Endothelial cell of umbilical vein (primary cell): ENCODE measurements around the gene OLFML2A. TPM values are rescaled to one million over a fixed set of nuclear protein-coding genes. Genes with fewer than 3 reads are reported as not detected.

Source experiments
- BruUV-seq: library from RNA; stranded (reverse); fragments of 400-500 nt; replicated peaks from 2 replicates; lab custom pipeline; 2021; lab: Mats Ljungman, UMichigan
- CTCF ChIA-PET: fragments of 300-600, 350-600 bp; sonication (Branson Sonifier 250); formaldehyde crosslinking; loops from one replicate; lab custom pipeline; 2021; ENCODE audit warnings: antibody characterized with exemption, inconsistent platforms; lab: Charles Lee
- POLR2A ChIA-PET: fragments of 300-600, 350-600 bp; sonication (Branson Sonifier 250); formaldehyde crosslinking; loops from one replicate; lab custom pipeline; 2021; ENCODE audit warnings: antibody characterized with exemption, inconsistent platforms; lab: Charles Lee
- DNase-seq: peaks from one replicate; pipeline ENCODE4 v3.0.0-alpha.2; 2011; ENCODE audit warnings: low read depth, low spot score
- FAIRE-seq: peaks from 2 replicates; lab custom pipeline; 2011; peaks lifted over from hg19 to GRCh38; lab: Jason Lieb, UNC
- H2AFZ ChIP-seq: 2 replicates; pipeline ENCODE4 v1.6.0; 2012; ENCODE audit warnings: low read depth, low read length, control low read depth, inconsistent platforms
- H3K27ac ChIP-seq: 2 replicates; pipeline ENCODE4 v1.5.1; 2011; ENCODE audit warnings: low read depth, mild to moderate bottlenecking, control low read depth, low read length, moderate library complexity; ENCODE audit not compliant: insufficient read depth
- H3K27me3 ChIP-seq, 2 experiments: 2 replicates each; pipeline versions ENCODE4 v1.6.0 to v1.6.1; 2011; ENCODE audit warnings: low read length in 2 of 2, mixed read lengths in 1 of 2; ENCODE audit not compliant: control insufficient read depth in 2 of 2, insufficient read depth in 2 of 2
- H3K36me3 ChIP-seq, 2 experiments: 2 replicates in 1 of 2; 3 replicates in 1 of 2; pipeline ENCODE4 v1.5.1; 2011; ENCODE audit warnings: low read length in 2 of 2, mild to moderate bottlenecking in 1 of 2, moderate library complexity in 1 of 2; ENCODE audit not compliant: control insufficient read depth in 2 of 2, insufficient read depth in 2 of 2; ENCODE audit errors: extremely low read depth in 1 of 2
- H3K4me1 ChIP-seq: 3 replicates; pipeline ENCODE4 v1.5.1; 2011; ENCODE audit warnings: mild to moderate bottlenecking, low read length; ENCODE audit not compliant: control insufficient read depth, insufficient read depth; ENCODE audit errors: extremely low read depth
- H3K4me2 ChIP-seq: 2 replicates; pipeline ENCODE4 v1.6.1; 2011; ENCODE audit warnings: low read length, control low read depth, mixed read lengths; ENCODE audit not compliant: insufficient read depth
- H3K4me3 ChIP-seq, 3 experiments: fragments of 200-600 bp in 1 of 3; sonication (generic), shearing (Covaris generic) in 1 of 3; replicated peaks in 1 of 3; 2 replicates each; pipeline ENCODE4 v1.5.1; 2011 to 2016; ENCODE audit warnings: control low read depth in 3 of 3, low read length in 3 of 3, mild to moderate bottlenecking in 2 of 3, inconsistent platforms in 1 of 3, low read depth in 1 of 3, moderate library complexity in 1 of 3; ENCODE audit not compliant: insufficient read depth in 1 of 3
- H3K79me2 ChIP-seq: 2 replicates; pipeline ENCODE4 v1.6.0; 2012; ENCODE audit warnings: low read length, inconsistent platforms; ENCODE audit not compliant: control insufficient read depth, insufficient read depth
- H3K9ac ChIP-seq: replicated peaks from 2 replicates; pipeline ENCODE3; 2011; ENCODE audit warnings: low read length, control low read depth; ENCODE audit not compliant: insufficient read depth; ENCODE audit errors: extremely low read depth
- H3K9me1 ChIP-seq: replicated peaks from 3 replicates; pipeline ENCODE4 v1.6.0; 2011; ENCODE audit warnings: mild to moderate bottlenecking, low read length; ENCODE audit not compliant: control insufficient read depth, insufficient read depth; ENCODE audit errors: extremely low read depth
- H3K9me3 ChIP-seq: replicated peaks from 2 replicates; pipeline ENCODE4 v1.5.1; 2012; ENCODE audit warnings: low read length, inconsistent platforms; ENCODE audit not compliant: control insufficient read depth, insufficient read depth
- H4K20me1 ChIP-seq: replicated peaks from 2 replicates; pipeline ENCODE3; 2011; ENCODE audit warnings: mild to moderate bottlenecking, low read length; ENCODE audit not compliant: control insufficient read depth, insufficient read depth; ENCODE audit errors: extremely low read depth
- EZH2 ChIP-seq: IDR thresholded peaks from 2 replicates; pipeline ENCODE4 v1.6.1; 2012; ENCODE audit warnings: borderline replicate concordance, low read depth, mild to moderate bottlenecking, moderate library complexity, low read length, inconsistent platforms; ENCODE audit not compliant: severe bottlenecking
- FOS ChIP-seq: IDR thresholded peaks from 2 replicates; pipeline ENCODE4 v1.6.1; 2011; ENCODE audit warnings: mild to moderate bottlenecking, low read length, moderate library complexity, borderline replicate concordance; ENCODE audit not compliant: insufficient read depth
- GATA2 ChIP-seq: IDR thresholded peaks from 2 replicates; pipeline ENCODE4 v1.7.0; 2011; ENCODE audit warnings: low read depth, mild to moderate bottlenecking, moderate library complexity, mixed read lengths, low read length; ENCODE audit not compliant: insufficient read length, insufficient read depth
- JUN ChIP-seq: IDR thresholded peaks from 2 replicates; pipeline ENCODE4 v1.6.1; 2011; ENCODE audit warnings: borderline replicate concordance, low read depth; ENCODE audit not compliant: insufficient read length, insufficient read depth
- MYC ChIP-seq: IDR thresholded peaks from one replicate; pipeline ENCODE4 v1.6.1; 2011; ENCODE audit warnings: mild to moderate bottlenecking, low read depth, low read length
- POLR2A ChIP-seq: IDR thresholded peaks from 2 replicates; pipeline ENCODE4 v1.6.1; 2012; ENCODE audit warnings: low read depth, mild to moderate bottlenecking, control low read depth, low read length
- POLR2AphosphoS5 ChIP-seq: IDR thresholded peaks from 2 replicates; pipeline ENCODE4 v1.6.1; 2012; ENCODE audit warnings: low read depth, mild to moderate bottlenecking, control low read depth, low read length, moderate library complexity; ENCODE audit not compliant: insufficient read depth
- dilution Hi-C: fragments of 300-500 bp; cut with MboI; formaldehyde crosslinking; loops from one replicate; pipeline ENCODE4 v1.15.0; 2019; ENCODE audit warnings: low sequenced_read_pairs; ENCODE audit not compliant: extremely low pct_ligation_motif_present
- intact Hi-C: fragments of 100-400 bp; cut with micrococcal nuclease; formaldehyde crosslinking; loops from one replicate; pipeline ENCODE4 v1.10.0; 2022
- polyA plus RNA-seq, 4 experiments: library from polyadenylated mRNA; depleted of rRNA in 3 of 4; stranded (reverse) in 3 of 4; unstranded in 1 of 4; fragments of >200 nt; gene quantifications; 2 replicates each; pipeline versions ENCODE4 v1.2.1 to v1.2.3, GENCODE V29; 2011 to 2012; ENCODE audit warnings: missing spikeins in 1 of 4
- total RNA-seq: library from RNA; stranded (reverse); gene quantifications from 2 replicates; pipeline ENCODE4 v1.2.3, GENCODE V29; 2021
- TF ChIP-seq, protein P1 (sequence below): IDR thresholded peaks from 2 replicates; pipeline ENCODE4 v1.6.1; 2011; ENCODE audit not compliant: insufficient read depth, insufficient read length
- TF ChIP-seq, protein P2 (sequence below), 2 donors: IDR thresholded peaks; 1 replicate in 1 of 2; 2 replicates in 1 of 2; pipeline ENCODE4 v1.5.1; 2011; ENCODE audit warnings: low read length in 2 of 2, mild to moderate bottlenecking in 2 of 2, moderate library complexity in 2 of 2, control low read depth in 1 of 2, inconsistent platforms in 1 of 2, low read depth in 1 of 2; ENCODE audit not compliant: insufficient read depth in 1 of 2; ENCODE audit errors: extremely low read depth in 1 of 2

Gene OLFML2A
- total and polyA plus RNA-seq, 2 donors (not counting 3 experiments of a cell fraction or from before 2014, with no cell fraction given), result 0.92 to 1.1 TPM

DNA sequence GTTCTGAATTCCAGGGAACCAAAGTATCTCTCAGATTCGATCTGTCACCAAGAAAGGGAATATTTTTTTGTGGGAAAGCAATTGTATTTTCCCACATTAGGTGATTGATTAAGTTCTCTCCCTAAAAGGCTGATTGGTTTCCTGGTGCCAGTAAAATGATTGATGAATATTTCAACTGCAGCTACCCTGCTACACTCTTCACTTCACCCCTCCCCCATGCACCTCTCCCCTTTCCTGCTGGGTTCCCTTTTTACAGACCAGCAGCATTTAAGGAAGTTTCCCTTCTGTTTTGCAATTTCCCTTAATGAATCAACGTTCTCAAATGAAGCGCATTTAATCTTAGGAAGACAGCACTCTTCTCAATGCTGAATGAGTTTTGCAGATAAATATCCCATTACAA is 18.9 kb upstream of the OLFML2A start:
- no TSS peak for BruUV-seq
- dilution Hi-C loops (no loop called here), intact Hi-C loops (no loop called here)
- FAIRE-seq, result no peak
- TF ChIP-seq JUN (no peak), FOS (no peak), EZH2 (no peak), GATA2 (no peak), MYC (no peak), POLR2AphosphoS5 (no peak), POLR2A (no peak)
- TF ChIP-seq, protein P1, sequence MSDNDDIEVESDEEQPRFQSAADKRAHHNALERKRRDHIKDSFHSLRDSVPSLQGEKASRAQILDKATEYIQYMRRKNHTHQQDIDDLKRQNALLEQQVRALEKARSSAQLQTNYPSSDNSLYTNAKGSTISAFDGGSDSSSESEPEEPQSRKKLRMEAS, result no peak
- TF ChIP-seq, protein P2, sequence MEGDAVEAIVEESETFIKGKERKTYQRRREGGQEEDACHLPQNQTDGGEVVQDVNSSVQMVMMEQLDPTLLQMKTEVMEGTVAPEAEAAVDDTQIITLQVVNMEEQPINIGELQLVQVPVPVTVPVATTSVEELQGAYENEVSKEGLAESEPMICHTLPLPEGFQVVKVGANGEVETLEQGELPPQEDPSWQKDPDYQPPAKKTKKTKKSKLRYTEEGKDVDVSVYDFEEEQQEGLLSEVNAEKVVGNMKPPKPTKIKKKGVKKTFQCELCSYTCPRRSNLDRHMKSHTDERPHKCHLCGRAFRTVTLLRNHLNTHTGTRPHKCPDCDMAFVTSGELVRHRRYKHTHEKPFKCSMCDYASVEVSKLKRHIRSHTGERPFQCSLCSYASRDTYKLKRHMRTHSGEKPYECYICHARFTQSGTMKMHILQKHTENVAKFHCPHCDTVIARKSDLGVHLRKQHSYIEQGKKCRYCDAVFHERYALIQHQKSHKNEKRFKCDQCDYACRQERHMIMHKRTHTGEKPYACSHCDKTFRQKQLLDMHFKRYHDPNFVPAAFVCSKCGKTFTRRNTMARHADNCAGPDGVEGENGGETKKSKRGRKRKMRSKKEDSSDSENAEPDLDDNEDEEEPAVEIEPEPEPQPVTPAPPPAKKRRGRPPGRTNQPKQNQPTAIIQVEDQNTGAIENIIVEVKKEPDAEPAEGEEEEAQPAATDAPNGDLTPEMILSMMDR (IDR thresholded peaks at IDR 0.05; ENCODE audit: extremely low read depth in 1 of 2, insufficient read depth in 1 of 2, low read depth in 1 of 2, low read length in 2 of 2), result no peak
- no peaks in the 10 kb centered on the region for H3K4me1 ChIP-seq
- peaks cover 44 to 84% of the 10 kb centered on the region in 2 experiments for H3K27me3 ChIP-seq
- H3K9me3 ChIP-seq, result no peaks in the 10 kb centered on the region
- no peak overlapping the region for H3K27ac ChIP-seq
- H3K4me2 ChIP-seq, result no peak overlapping the region
- no peaks in the 10 kb centered on the region for H3K36me3 ChIP-seq
- H3K9ac ChIP-seq, result no peak overlapping the region
- H3K4me3 ChIP-seq, result no peak overlapping the region
- no peak for DNase-seq
- no peaks in the 10 kb centered on the region for H3K9me1 ChIP-seq
- H4K20me1 ChIP-seq, result no peaks in the 10 kb centered on the region
- no peak overlapping the region for H2AFZ ChIP-seq
- CTCF ChIA-PET, result interaction anchor here (0.7 to 9.4 kb wide), 6 partner anchors 9 to 141 kb away, joined by 3 to 82 read pairs (median 4); partner anchors contain the start of genes NR6A1 and WDR38
- POLR2A ChIA-PET, result no interaction called here
- no peaks in the 10 kb centered on the region for H3K79me2 ChIP-seq
